Pancreas (tissue), 10 donors: ENCODE measurements around the gene WDR43. TPM values are rescaled to one million over a fixed set of nuclear protein-coding genes. Genes with fewer than 3 reads are reported as not detected.

Experiments
- ATAC-seq, 4 donors: fragments of 200-7000 bp; cut with Tn5 transposase; one replicate each; pipeline versions ENCODE4 v1.8.0 to v1.9.1; 2020; ENCODE audit warnings: mild to moderate bottlenecking in 4 of 4, moderate library complexity in 4 of 4
- DNase-seq, 6 donors: peaks; one replicate each; pipeline ENCODE4 v3.0.0-alpha.2; 2020
- FAIRE-seq: peaks from 2 replicates; lab custom pipeline; 2012; peaks lifted over from hg19 to GRCh38; lab: Jason Lieb, UNC
- H3K27ac ChIP-seq, 4 donors: fragments of 200-600 bp; sonication (generic); 1 replicate in 3 of 4; 2 replicates in 1 of 4; pipeline versions ENCODE4 v1.5.0 to v1.8.0; 2020
- H3K27me3 ChIP-seq, 4 donors: fragments of 200-600 bp; one replicate each; pipeline ENCODE4 v1.8.0; 2021
- H3K36me3 ChIP-seq, 3 donors: fragments of 200-600 bp; sonication (generic) in 1 of 3; one replicate each; pipeline versions ENCODE4 v1.5.0 to v1.8.0; 2020 to 2021
- H3K4me1 ChIP-seq, 3 donors: fragments of 200-600 bp; one replicate each; pipeline ENCODE4 v1.8.0; 2021
- H3K4me3 ChIP-seq, 4 donors: fragments of 200-600 bp; sonication (generic) in 2 of 4; one replicate each; pipeline versions ENCODE4 v1.5.0 to v1.8.0; 2020 to 2021
- H3K9me3 ChIP-seq, 4 donors: fragments of 200-600 bp; one replicate each; pipeline ENCODE4 v1.8.0; 2021
- CTCF ChIP-seq, 4 donors: fragments of 200-600 bp; sonication (generic) in 3 of 4; IDR thresholded peaks; one replicate each; pipeline versions ENCODE4 v1.5.0 to v1.8.0; 2021; ENCODE audit warnings: antibody characterized with exemption in 4 of 4
- WGBS, 2 donors: extraction: QIAGEN DNeasy Blood & Tissue Kit; methylation state at CpG; one replicate each; pipeline ENCODE4 v1.1.7; 2013; 5-methylcytosine and 5-hydroxymethylcytosine counted together
- intact Hi-C, 3 donors: fragments of 100-400 bp; cut with DNase I; formaldehyde crosslinking; loops; one replicate each; pipeline versions ENCODE4 v1.11.1 to v1.14.2; 2022
- polyA plus RNA-seq, 2 donors: library from polyadenylated mRNA; stranded (reverse); fragments of 200-250 nt; gene quantifications; one replicate each; pipeline ENCODE4 v1.2.3, GENCODE V29; 2013
- total RNA-seq, 6 donors: library from RNA; stranded (reverse); fragmentation: NEBNext Ultra II Directional in 4 of 6; extraction: Animal tissue kit (Norgen Biotek cat#: 25700) in 4 of 6; gene quantifications; one replicate each; pipeline versions ENCODE4 v1.2.1 to v1.2.4, GENCODE V29; 2021 to 2023
- donor health status: healthy with polysubstance abuse.
- donor health status: DM: no; HTN: no; CAD: no; lungs with moderate emphysema.
- donor health status: DM: no; HTN: no; CAD: no.
- donor health status: control.
- donor health status: control.
- donor health status: Bipolar disorder and iron deficiency.
- donor health status: DM: yes; HTN: yes; CAD: no.
- donor health status: DM: no; HTN: no; CAD: no.
- donor health status: DM: no; HTN: no; CAD: no.
- donor health status: DM: yes; HTN: yes; CAD: no.

WDR43 gene
- total and polyA plus RNA-seq, 8 donors = 4.5 to 31.9 (median 22.6) TPM

GRCh38 chr2:28981620-28982376 is 87.3 kb downstream of the WDR43 start:
- DNase-seq = no peak
- Histone ChIP-seq H3K36me3 (no peaks in the 10 kb centered on the region), H3K27ac (no peak overlapping the region), H3K27me3 (no peaks in the 10 kb centered on the region), H3K4me3 (no peak overlapping the region), H3K4me1 (no peaks in the 10 kb centered on the region), H3K9me3 (no peaks in the 10 kb centered on the region)
- peak in 2 of 4 donors; percentile 5 to 12 for ATAC-seq
- TF ChIP-seq CTCF (IDR thresholded peaks at IDR 0.05) = no peak
- FAIRE-seq = no peak
- 87 to 89% methylated on average over 11 of the region's 11 CpGs for WGBS, 2 donors
- intact Hi-C loops = no loop called here

DNA sequence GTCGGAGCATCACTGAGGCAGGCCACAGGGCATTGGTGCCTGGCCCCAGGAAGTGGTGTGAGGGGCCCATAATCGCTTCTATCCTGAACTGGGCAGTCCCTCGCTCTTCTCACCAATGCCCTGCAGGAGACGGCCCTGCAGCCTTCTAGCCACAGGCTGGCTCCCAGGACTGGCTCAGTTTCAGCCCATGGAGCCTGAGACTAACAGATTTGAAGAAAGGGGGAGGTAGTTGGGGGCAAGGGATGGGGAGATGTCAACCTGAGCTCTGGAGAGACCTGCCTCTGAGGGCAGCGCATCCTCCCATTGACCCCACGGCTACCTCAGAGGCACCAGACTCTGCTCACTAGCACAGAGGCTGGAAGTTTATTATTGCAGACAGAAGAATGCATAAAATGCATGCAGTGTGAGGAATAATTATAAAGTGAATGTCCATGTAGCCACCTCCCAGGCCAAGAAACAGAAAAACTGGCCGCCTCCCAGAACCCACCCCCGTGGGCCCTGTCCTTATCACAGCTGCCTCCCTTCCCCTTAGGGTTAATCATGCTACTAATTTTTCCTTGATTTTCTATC is 88.0 kb downstream of the WDR43 start:
- FAIRE-seq = no peak
- no peak for ATAC-seq
- TF ChIP-seq CTCF (IDR thresholded peaks at IDR 0.05) = no peak
- Histone ChIP-seq H3K4me1 (no peaks in the 10 kb centered on the region), H3K27ac (no peak overlapping the region), H3K27me3 (no peaks in the 10 kb centered on the region), H3K9me3 (no peaks in the 10 kb centered on the region), H3K36me3 (no peaks in the 10 kb centered on the region), H3K4me3 (no peak overlapping the region)
- WGBS, 2 donors = 89 to 94% methylated on average over 8 of the region's 8 CpGs
- no peak for DNase-seq
- intact Hi-C loops = no loop called here

DNA sequence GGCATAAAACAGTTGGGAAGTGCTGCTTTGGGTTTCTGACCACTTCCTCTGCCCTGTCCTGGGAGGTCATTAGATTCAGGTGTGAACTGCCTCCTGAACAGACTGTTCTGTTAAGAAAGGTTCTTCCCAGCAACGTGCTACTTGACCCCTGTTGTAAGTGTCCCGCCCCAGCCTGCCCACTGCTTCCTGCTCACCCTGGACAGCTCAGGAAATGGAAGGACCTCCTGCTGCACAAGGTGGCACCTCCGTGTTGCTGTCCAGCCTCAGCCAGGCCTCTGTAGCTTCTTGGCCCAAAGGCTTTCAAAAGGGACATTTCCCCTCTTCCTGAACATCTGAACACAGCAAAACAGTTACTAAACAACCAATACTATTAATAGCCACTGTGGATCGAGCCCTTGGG is 92.0 kb downstream of the WDR43 start:
- H3K36me3 ChIP-seq = no peaks in the 10 kb centered on the region
- FAIRE-seq = no peak
- H3K4me1 ChIP-seq = no peaks in the 10 kb centered on the region
- TF ChIP-seq CTCF (IDR thresholded peaks at IDR 0.05) = no peak
- 44 to 46% methylated on average over 4 of the region's 4 CpGs for WGBS, 2 donors
- H3K27ac ChIP-seq = no peak overlapping the region
- H3K27me3 ChIP-seq = no peaks in the 10 kb centered on the region
- no peak for DNase-seq
- intact Hi-C loops = no loop called here
- ATAC-seq = no peak
- no peaks in the 10 kb centered on the region for H3K9me3 ChIP-seq
- no peak overlapping the region for H3K4me3 ChIP-seq

DNA sequence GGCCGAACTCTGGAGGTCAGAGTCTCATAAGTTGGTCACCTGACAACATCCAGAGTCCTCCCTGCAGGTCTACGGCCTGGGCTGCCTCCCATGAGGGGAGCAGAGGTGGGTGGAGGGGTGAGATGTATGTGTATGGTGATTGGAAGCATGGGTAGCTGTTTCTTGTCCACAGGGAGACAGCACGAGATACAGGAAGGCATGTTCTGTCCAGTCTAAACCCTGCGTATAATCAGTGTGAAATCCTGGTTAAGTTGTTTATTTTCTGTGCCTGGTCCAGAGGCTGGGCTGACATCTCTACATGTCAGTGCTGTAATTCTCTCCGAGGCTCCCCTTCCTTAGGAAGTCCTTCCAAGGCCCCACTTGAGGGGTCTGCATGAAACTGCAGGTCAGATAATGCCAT is 95.5 kb downstream of the WDR43 start:
- 81 to 85% methylated on average over 5 of the region's 5 CpGs for WGBS, 2 donors
- no peak overlapping the region for H3K27ac ChIP-seq

More for the DNA sequence above, 95.5 kb downstream of the WDR43 start:
- Histone ChIP-seq H3K4me3 (no peak overlapping the region), H3K9me3 (no peaks in the 10 kb centered on the region), H3K4me1 (no peaks in the 10 kb centered on the region), H3K27me3 (no peaks in the 10 kb centered on the region), H3K36me3 (no peaks in the 10 kb centered on the region)
- no peak for TF ChIP-seq CTCF (IDR thresholded peaks at IDR 0.05)
- ATAC-seq = no peak
- intact Hi-C loops = no loop called here
- FAIRE-seq = no peak
- DNase-seq = no peak
